Mucosa of descending colon (tissue), 3 donors: ENCODE results near the gene COL19A1. TPM values are rescaled to one million over a fixed set of nuclear protein-coding genes. Genes with fewer than 3 reads are reported as not detected.

Experiments
- ATAC-seq: fragments of 200-7000 bp; cut with Tn5 transposase; one replicate; pipeline ENCODE4 v1.9.1; 2020; ENCODE audit warnings: mild to moderate bottlenecking, moderate library complexity
- DNase-seq, 3 donors: peaks; one replicate each; pipeline ENCODE4 v3.0.0-alpha.2; 2020
- H3K36me3 ChIP-seq: fragments of 200-600 bp; one replicate; pipeline ENCODE4 v1.8.0; 2021; ENCODE audit warnings: low read depth, mild to moderate bottlenecking
- H3K4me1 ChIP-seq: fragments of 200-600 bp; one replicate; pipeline ENCODE4 v1.8.0; 2021; ENCODE audit warnings: low read depth, mild to moderate bottlenecking
- H3K4me3 ChIP-seq: fragments of 200-600 bp; one replicate; pipeline ENCODE4 v1.8.0; 2021; ENCODE audit warnings: mild to moderate bottlenecking
- H3K9me3 ChIP-seq: fragments of 200-600 bp; one replicate; pipeline ENCODE4 v1.8.0; 2021; ENCODE audit warnings: mild to moderate bottlenecking
- CTCF ChIP-seq: fragments of 200-600 bp; IDR thresholded peaks from one replicate; pipeline ENCODE4 v1.8.0; 2022; ENCODE audit warnings: antibody characterized with exemption, mild to moderate bottlenecking
- intact Hi-C, 2 donors: fragments of 100-400 bp; cut with DNase I in 1 of 2; cut with micrococcal nuclease in 1 of 2; formaldehyde crosslinking; loops; one replicate each; pipeline versions ENCODE4 v1.11.0 to v1.11.1; 2022; cut with DNase I, micrococcal nuclease
- total RNA-seq, 3 donors: library from RNA; stranded (reverse); fragmentation: NEBNext Ultra II Directional in 2 of 3; extraction: Animal tissue kit (Norgen Biotek cat#: 25700) in 2 of 3; gene quantifications; one replicate each; pipeline versions ENCODE4 v1.2.1 to v1.2.4, GENCODE V29; 2021 to 2023
- donor health status: DM: no; HTN: no; CAD: no; lungs with moderate emphysema.
- donor health status: DM: no; HTN: no; CAD: no.
- donor health status: DM: no; HTN: yes; CAD: no.

The COL19A1 gene
- total RNA-seq, 3 donors from 2014 or later = 0.19 to 0.49 (median 0.24) TPM

GRCh38 chr6:70118670-70119069, 252.3 kb downstream of the COL19A1 start:
- no peak overlapping the region for H3K4me3 ChIP-seq
- intact Hi-C loops = no loop called here
- peaks cover 9% of the 10 kb centered on the region for H3K4me1 ChIP-seq
- H3K9me3 ChIP-seq = no peaks in the 10 kb centered on the region
- TF ChIP-seq CTCF = no peak
- DNase-seq (no peak), ATAC-seq (no peak)
- H3K36me3 ChIP-seq = no peaks in the 10 kb centered on the region

- intact Hi-C loops = no loop called here
Observed at GRCh38 chr6:70119218-70119835, 253.0 kb downstream of the COL19A1 start.

GRCh38 chr6:70124443-70124842, 258.1 kb downstream of the COL19A1 start:
- no peak for DNase-seq
- no peak for ATAC-seq
- Histone ChIP-seq H3K4me3 (no peak overlapping the region), H3K4me1 (peaks cover 7% of the 10 kb centered on the region), H3K9me3 (no peaks in the 10 kb centered on the region), H3K36me3 (no peaks in the 10 kb centered on the region)
- intact Hi-C loops = no loop called here
- no peak for TF ChIP-seq CTCF

More at GRCh38 chr6:70119218-70119835, 253.0 kb downstream of the COL19A1 start:
- no peak for TF ChIP-seq CTCF
- Histone ChIP-seq H3K36me3 (no peaks in the 10 kb centered on the region), H3K9me3 (no peaks in the 10 kb centered on the region), H3K4me3 (no peak overlapping the region), H3K4me1 (peaks cover 9% of the 10 kb centered on the region)
- ATAC-seq (peak; percentile 89), DNase-seq (peak in 2 of 3 donors; percentile 43 to 45)

GRCh38 chr6:70124882-70125545, 258.7 kb downstream of the COL19A1 start:
- DNase-seq (peak in 2 of 3 donors; percentile 6 to 28), ATAC-seq (peak; percentile 94)
- H3K36me3 ChIP-seq = no peaks in the 10 kb centered on the region
- no peak for TF ChIP-seq CTCF
- H3K4me1 ChIP-seq = peaks cover 1% of the 10 kb centered on the region
- H3K9me3 ChIP-seq = no peaks in the 10 kb centered on the region
- intact Hi-C loops = no loop called here
- no peak overlapping the region for H3K4me3 ChIP-seq

GRCh38 chr6:70125602-70126001, 259.2 kb downstream of the COL19A1 start:
- Histone ChIP-seq H3K36me3 (no peaks in the 10 kb centered on the region), H3K4me3 (no peak overlapping the region), H3K9me3 (no peaks in the 10 kb centered on the region), H3K4me1 (no peaks in the 10 kb centered on the region)
- intact Hi-C loops = no loop called here
- ATAC-seq = no peak
- DNase-seq = no peak
- no peak for TF ChIP-seq CTCF
